Left colon (tissue), 2 donors: ENCODE measurements around the gene GJD3. TPM values are rescaled to one million over a fixed set of nuclear protein-coding genes. Genes with fewer than 3 reads are reported as not detected.

Experiments
- ATAC-seq: fragments of 200-7000 bp; cut with Tn5 transposase; one replicate; pipeline ENCODE4 v1.9.1; 2020; ENCODE audit warnings: mild to moderate bottlenecking, moderate library complexity
- DNase-seq, 2 donors: peaks; one replicate each; pipeline ENCODE4 v3.0.0-alpha.2; 2020
- intact Hi-C, 2 donors: fragments of 100-400 bp; cut with DNase I in 1 of 2; cut with micrococcal nuclease in 1 of 2; formaldehyde crosslinking; loops; one replicate each; pipeline versions ENCODE4 v1.11.2 to v1.14.0; 2022; cut with DNase I, micrococcal nuclease
- total RNA-seq, 2 donors: library from RNA; stranded (reverse); fragmentation: NEBNext Ultra II Directional; extraction: Animal tissue kit (Norgen Biotek cat#: 25700); gene quantifications; one replicate each; pipeline ENCODE4 v1.2.1, GENCODE V29; 2021
- donor health status: DM: no; HTN: no; CAD: no.
- donor health status: DM: yes; HTN: yes; CAD: no.

GJD3 gene
- total RNA-seq, 2 donors from 2014 or later: 0.34 to 0.81 TPM

DNA sequence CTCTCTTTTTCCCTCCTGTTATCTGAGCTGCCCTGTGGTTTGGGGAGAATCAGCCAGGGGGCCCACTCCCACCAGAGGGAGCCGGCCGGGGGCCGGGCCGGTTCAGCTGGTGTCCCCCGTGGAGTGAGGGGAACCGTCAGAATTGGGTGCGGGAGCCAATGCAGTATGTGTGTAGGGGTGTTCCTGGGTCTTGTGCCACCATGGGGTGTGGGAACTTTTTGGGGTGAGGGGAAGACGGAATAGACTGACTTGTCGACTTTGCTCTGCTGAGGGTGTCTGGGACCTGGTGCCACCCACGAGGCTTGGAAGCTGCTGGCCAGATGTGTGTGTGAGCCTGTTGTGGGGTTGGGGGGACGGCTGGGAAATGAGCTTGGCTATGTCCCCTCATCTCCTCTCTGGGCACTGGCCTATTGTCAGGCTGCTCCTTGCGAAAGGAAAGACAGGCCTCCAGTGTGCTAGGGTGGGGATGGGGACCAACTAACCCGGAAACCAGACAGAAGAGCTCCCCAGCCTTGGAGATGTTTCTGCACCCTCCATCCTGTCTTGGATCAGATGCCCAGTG lies 45.6 kb downstream of the GJD3 start:
- intact Hi-C loops: no loop called here
- DNase-seq (peak; percentile 36 to 38), ATAC-seq (no peak)

GRCh38 chr17:40317880-40318829 lies 46.4 kb downstream of the GJD3 start:
- intact Hi-C loops: no loop called here
- DNase-seq (peak; percentile 96), ATAC-seq (peak; percentile 90)

GRCh38 chr17:40317345-40317873 lies 47.1 kb downstream of the GJD3 start:
- DNase-seq (peak; percentile 59 to 72), ATAC-seq (peak; percentile 44)
- intact Hi-C loops: no loop called here

DNA sequence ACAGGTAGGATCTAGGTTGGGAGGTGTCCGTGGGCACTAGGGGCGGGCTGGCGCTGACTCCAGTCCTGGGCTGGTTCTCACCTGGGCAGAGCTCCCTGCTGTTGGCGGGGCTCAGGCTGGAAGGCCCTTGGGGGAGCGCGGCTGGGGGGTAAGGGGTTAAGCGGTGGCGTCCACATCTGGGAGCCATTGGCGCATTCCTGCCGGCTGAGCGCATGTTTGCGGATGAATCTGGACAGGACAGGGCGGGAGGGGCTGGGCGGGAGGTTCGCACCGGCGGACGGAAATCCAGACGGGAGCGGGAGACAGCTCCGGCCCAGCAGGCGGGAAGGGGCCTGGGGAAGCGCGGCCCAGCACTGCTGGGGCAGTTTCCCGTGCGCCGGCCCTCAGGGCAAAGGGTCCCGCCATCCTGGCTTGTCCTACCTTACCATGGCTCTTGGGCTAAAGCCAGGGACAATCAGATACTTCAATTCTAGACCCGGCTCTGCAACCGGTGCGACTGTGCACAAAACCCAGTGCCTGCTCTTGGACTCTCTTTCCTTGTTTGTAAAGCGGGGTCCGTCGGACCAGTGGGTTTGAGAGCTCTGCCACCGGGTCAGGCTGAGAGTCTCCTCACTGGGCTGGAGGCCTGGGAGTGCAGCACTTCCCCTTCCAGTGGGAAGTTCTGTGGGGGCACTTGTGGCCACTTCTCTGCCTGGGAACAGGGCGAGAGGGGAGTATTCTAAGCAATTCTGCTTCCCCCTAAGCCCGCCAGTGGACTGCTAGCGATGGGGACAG lies 47.8 kb downstream of the GJD3 start:
- peak; percentile 70 to 72 for DNase-seq
- intact Hi-C loops: no loop called here
- peak; percentile 44 for ATAC-seq

DNA sequence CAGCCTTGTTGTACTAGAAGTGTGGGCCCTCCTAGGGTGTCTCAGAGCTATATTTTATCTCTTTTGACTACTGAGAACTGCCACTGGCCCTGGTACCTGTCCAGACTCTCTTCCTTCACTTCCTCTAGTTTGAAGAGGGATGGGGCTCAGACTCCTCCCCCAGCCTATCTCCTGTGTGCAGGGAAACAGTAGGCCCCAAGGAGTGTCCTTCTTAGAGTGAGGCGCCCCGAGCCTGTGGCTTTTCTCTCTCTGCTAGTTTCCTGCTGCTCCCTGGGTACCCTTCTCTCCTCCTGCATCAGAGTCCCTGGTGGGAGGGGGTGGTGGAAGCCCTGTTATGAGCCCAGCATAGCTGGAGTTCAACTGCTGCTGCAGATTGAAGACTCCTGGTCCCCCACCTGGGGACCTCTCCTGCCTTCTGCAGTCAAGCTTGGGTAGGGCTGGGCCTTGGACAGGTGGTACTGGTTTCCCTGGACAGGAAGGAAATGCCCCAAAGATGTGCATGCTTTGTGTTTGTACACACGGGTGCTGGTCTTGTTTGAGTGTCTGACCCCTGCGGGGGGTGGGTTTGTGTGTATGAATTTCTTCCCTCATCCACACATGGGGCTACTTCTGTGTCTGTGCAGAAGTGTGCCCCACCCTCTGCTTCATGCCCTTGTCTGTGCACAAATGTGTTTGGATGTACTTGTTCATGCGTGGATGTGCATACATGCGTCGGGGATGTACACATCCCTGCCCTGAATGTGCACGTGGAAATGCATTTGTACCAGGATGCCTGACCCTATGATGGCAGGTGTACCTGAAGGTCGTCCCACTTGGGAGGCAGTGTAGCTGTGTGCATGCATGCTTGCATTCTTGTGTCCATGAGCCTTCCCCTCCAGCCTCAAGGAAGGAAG lies 48.6 kb downstream of the GJD3 start:
- no peak for ATAC-seq
- peak in 1 of 2 donors; percentile 26 for DNase-seq

DNA sequence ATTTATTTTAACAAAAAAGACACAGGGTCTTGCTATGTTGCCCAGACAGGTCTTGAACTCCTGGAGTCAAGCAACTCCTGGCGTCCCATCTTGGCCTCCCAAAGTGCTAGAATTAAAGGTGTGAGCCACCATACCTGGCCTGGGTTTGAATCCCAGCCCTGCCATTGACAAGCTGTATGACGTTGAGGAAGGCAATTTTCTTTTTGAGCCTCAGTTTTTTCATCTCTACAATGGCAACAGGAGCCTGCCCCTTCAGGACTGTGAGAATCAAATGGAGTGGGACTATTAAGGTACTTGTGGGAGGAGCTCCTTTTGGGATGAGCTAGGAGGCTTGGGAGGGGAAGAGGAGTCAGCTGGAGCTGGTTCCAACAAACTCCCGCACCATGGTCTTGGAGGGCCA lies 49.3 kb downstream of the GJD3 start:
- intact Hi-C loops: no loop called here
- DNase-seq (peak in 1 of 2 donors; percentile 22), ATAC-seq (no peak)

More for the DNA sequence above, 48.6 kb downstream of the GJD3 start:
- intact Hi-C loops: no loop called here

DNA sequence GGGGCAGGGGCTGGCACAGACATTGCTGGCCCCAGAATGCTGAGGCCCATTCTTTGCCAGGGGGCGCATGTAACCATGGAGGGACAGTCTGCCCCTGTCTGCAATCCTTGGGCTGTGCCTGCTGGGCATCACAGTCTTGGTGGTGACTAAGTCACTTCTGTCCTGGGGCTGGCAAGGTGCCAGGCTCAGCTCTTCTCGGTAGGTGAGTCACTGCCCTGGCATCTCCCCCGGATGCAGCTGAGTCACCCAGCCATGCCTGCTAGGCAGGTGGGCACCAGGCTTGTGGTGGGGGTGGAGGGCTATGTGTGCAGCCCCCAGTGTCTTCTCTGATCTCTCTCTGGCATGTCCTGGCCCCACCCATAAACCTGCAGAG lies 50.0 kb downstream of the GJD3 start:
- ATAC-seq (peak; percentile 35), DNase-seq (peak; percentile 89 to 95)
- intact Hi-C loops: no loop called here

GRCh38 chr17:40313668-40314583 lies 50.6 kb downstream of the GJD3 start:
- DNase-seq: no peak
- intact Hi-C loops: no loop called here
- no peak for ATAC-seq

Other genes with a start within 250 kb of the GJD3 start
- gene MSL1, start 242.8 kb downstream of the GJD3 start, total RNA-seq: 10 to 100 TPM; 77.4 to 82.0 TPM
- 10 to 100 TPM; 56.2 to 58.9 TPM for gene CASC3, start 224.2 kb downstream of the GJD3 start, total RNA-seq
- 100 to 1,000 TPM; 149 to 194 TPM for gene RAPGEFL1, start 187.3 kb downstream of the GJD3 start, total RNA-seq
- gene WIPF2, start 145.4 kb downstream of the GJD3 start, total RNA-seq: 10 to 100 TPM; 43.6 to 53.6 TPM
- 1 to 10 TPM; 5.5 to 9.0 TPM for gene CDC6, start 76.9 kb downstream of the GJD3 start, total RNA-seq
- 10 to 100 TPM; 37.2 to 56.4 TPM for gene RARA, start 55.6 kb downstream of the GJD3 start, total RNA-seq
- 10 to 100 TPM; 10.9 to 30.3 TPM for gene TOP2A, start 53.2 kb upstream of the GJD3 start, total RNA-seq
- gene IGFBP4, start 78.7 kb upstream of the GJD3 start, total RNA-seq: 100 to 1,000 TPM; 148 to 209 TPM
- 10 to 100 TPM in 1 of 2 donors, 1 to 10 TPM in 1; 2.5 to 10.5 TPM for gene TNS4, start 136.9 kb upstream of the GJD3 start, total RNA-seq
- gene CCR7, start 200.7 kb upstream of the GJD3 start, total RNA-seq: under 1 TPM; 0.31 to 0.95 TPM